NB4 (cell line): Measurements from ENCODE around the gene IFT81.

Experiments used
- CTCF ChIP-seq: IDR thresholded peaks from one replicate; pipeline ENCODE4 v1.5.1; 2012; ENCODE audit warnings: low read depth, low read length
- MAX ChIP-seq: IDR thresholded peaks from 2 replicates; pipeline ENCODE4 v1.6.1; 2011; ENCODE audit warnings: low read depth, low read length
- MYC ChIP-seq: IDR thresholded peaks from 2 replicates; pipeline ENCODE4 v1.6.1; 2011; ENCODE audit warnings: low read depth, low read length
- POLR2A ChIP-seq: IDR thresholded peaks from 2 replicates; pipeline ENCODE4 v1.6.1; 2011; ENCODE audit warnings: mild to moderate bottlenecking; ENCODE audit not compliant: insufficient read length; ENCODE audit errors: extremely low read depth

- TF ChIP-seq CTCF (no peak), POLR2A (no peak), MAX (no peak), MYC (no peak)
Observed at GRCh38 chr12:110124269-110124995, at the start of gene IFT81.
